PC-9 (cell line): ENCODE results near the gene CREB1. TPM values are rescaled to one million over a fixed set of nuclear protein-coding genes. Genes with fewer than 3 reads are reported as not detected.
A peak's percentile ranks its signal among the peaks of the same experiment; 100 is the strongest.

Experiments
- BruUV-seq: library from RNA; stranded (reverse); fragments of 400-500 nt; replicated peaks from 2 replicates; lab custom pipeline; 2021; lab: Mats Ljungman, UMichigan
- CTCF ChIA-PET: fragments of 300-600 bp; sonication (Branson Sonifier 250); formaldehyde crosslinking; loops from one replicate; lab custom pipeline; 2022; ENCODE audit warnings: antibody characterized with exemption; lab: Charles Lee
- POLR2A ChIA-PET: fragments of 300-600 bp; sonication (Branson Sonifier 250); formaldehyde crosslinking; loops from one replicate; lab custom pipeline; 2022; ENCODE audit warnings: antibody characterized with exemption; ENCODE audit not compliant: unreplicated experiment; lab: Charles Lee
- DNase-seq, 2 experiments: peaks; one replicate each; pipeline versions ENCODE4 v3.0.0 to v3.0.0-alpha.2; 2015 to 2022; ENCODE audit warnings: mixed read lengths in 1 of 2
- H2AFZ ChIP-seq: fragments of 200-600 bp; sonication (generic); 2 replicates; pipeline ENCODE4 v1.8.1; 2017; ENCODE audit warnings: antibody characterized with exemption
- H3F3A ChIP-seq: fragments of 200-600 bp; sonication (generic); 2 replicates; pipeline ENCODE4 v1.8.1; 2017; ENCODE audit warnings: antibody characterized with exemption, mild to moderate bottlenecking, low read depth; ENCODE audit not compliant: insufficient read depth
- H3K27ac ChIP-seq: fragments of 200-600 bp; sonication (generic); 2 replicates; pipeline ENCODE4 v1.6.1; 2016; ENCODE audit warnings: mixed run types
- H3K27me3 ChIP-seq: fragments of 200-600 bp; sonication (generic); 2 replicates; pipeline ENCODE4 v1.6.1; 2016; ENCODE audit warnings: low read depth, mixed run types; ENCODE audit not compliant: insufficient read depth
- H3K36me3 ChIP-seq: fragments of 200-600 bp; sonication (generic); 2 replicates; pipeline ENCODE4 v1.6.1; 2016; ENCODE audit warnings: low read depth, mixed run types
- H3K4me1 ChIP-seq: fragments of 200-600 bp; sonication (generic); replicated peaks from 2 replicates; pipeline ENCODE4 v1.6.1; 2016; ENCODE audit warnings: mixed run types; ENCODE audit not compliant: insufficient read depth
- H3K4me2 ChIP-seq: fragments of 200-600 bp; sonication (generic); 2 replicates; pipeline ENCODE4 v1.6.1; 2017; ENCODE audit warnings: mixed run types
- H3K4me3 ChIP-seq: fragments of 200-600 bp; sonication (generic); 2 replicates; pipeline ENCODE4 v1.6.1; 2016; ENCODE audit warnings: mixed run types
- H3K79me2 ChIP-seq: fragments of 200-600 bp; sonication (generic); 2 replicates; pipeline ENCODE4 v1.6.1; 2017; ENCODE audit warnings: low read depth, mixed run types
- H3K9me2 ChIP-seq: fragments of 200-600 bp; sonication (generic); 2 replicates; pipeline ENCODE4 v1.8.1; 2017; ENCODE audit warnings: mild to moderate bottlenecking; ENCODE audit not compliant: insufficient read depth
- H3K9me3 ChIP-seq: fragments of 200-600 bp; sonication (generic); 2 replicates; pipeline ENCODE4 v1.8.1; 2016; ENCODE audit warnings: low read depth; ENCODE audit not compliant: insufficient read depth
- H4K20me1 ChIP-seq: fragments of 200-600 bp; sonication (generic); 2 replicates; pipeline ENCODE4 v1.8.1; 2017; ENCODE audit not compliant: insufficient read depth
- CTCF ChIP-seq: fragments of 200-600 bp; sonication (generic); conservative IDR thresholded peaks from 2 replicates; pipeline ENCODE4 v1.6.1; 2017; ENCODE audit warnings: mixed run types, antibody characterized with exemption, mild to moderate bottlenecking, moderate library complexity
- EZH2 ChIP-seq: fragments of 200-600 bp; sonication (generic); IDR thresholded peaks from 2 replicates; pipeline ENCODE4 v1.8.0; 2017; ENCODE audit warnings: antibody characterized with exemption, low read depth
- intact Hi-C: fragments of 100-400 bp; cut with micrococcal nuclease; formaldehyde crosslinking; loops from one replicate; pipeline ENCODE4 v1.10.0; 2022; ENCODE audit not compliant: unreplicated experiment
- total RNA-seq: library from RNA; stranded (reverse); gene quantifications from 2 replicates; pipeline ENCODE4 v1.2.3, GENCODE V29; 2021

Gene CREB1
- total RNA-seq, 1 experiment from 2014 or later, result 42.2 TPM

- peaks cover 23% of the 10 kb centered on the region for H3F3A ChIP-seq
- peak; percentile 15 to 84 for DNase-seq
- H3K4me1 ChIP-seq, result peaks cover 34% of the 10 kb centered on the region
- no peaks in the 10 kb centered on the region for H3K9me2 ChIP-seq
- H4K20me1 ChIP-seq, result no peaks in the 10 kb centered on the region
- ChIA-PET POLR2A (interaction anchor here (0.6 to 1.1 kb wide), 2 partner anchors 16 to 254 kb away, joined by 4 to 5 read pairs; partner anchors contain the start of gene CREB1), CTCF (no interaction called here)
- H3K4me2 ChIP-seq, result peak overlapping the region; percentile 68
- H3K79me2 ChIP-seq, result no peaks in the 10 kb centered on the region
- BruUV-seq, result TSS peak; percentile 75
- TF ChIP-seq EZH2 (no peak), CTCF (no peak)
- no peaks in the 10 kb centered on the region for H3K36me3 ChIP-seq
- intact Hi-C loops, result loop anchor here (1.0 to 2.0 kb wide), 2 partner anchors 8 to 15 kb away; partner anchors contain the start of gene CREB1
- H3K27ac ChIP-seq, result peak overlapping the region; percentile 77
- no peaks in the 10 kb centered on the region for H3K9me3 ChIP-seq
- no peak overlapping the region for H2AFZ ChIP-seq
- H3K4me3 ChIP-seq, result no peak overlapping the region
- no peaks in the 10 kb centered on the region for H3K27me3 ChIP-seq
Measured at GRCh38 chr2:207513551-207514257, 16.1 kb upstream of the CREB1 start.

- BruUV-seq, result TSS peak; percentile 98
- TF ChIP-seq CTCF, result no peak
- no peak for TF ChIP-seq EZH2
- POLR2A ChIA-PET, result interaction anchor here (0.6 kb wide), 1 partner anchor 254 kb away, joined by 5 read pairs; no protein-coding TSS in a partner anchor
Measured at GRCh38 chr2:207514451-207514850, 15.3 kb upstream of the CREB1 start.

GRCh38 chr2:207515671-207516070, 14.1 kb upstream of the CREB1 start:
- Histone ChIP-seq H3K27ac (no peak overlapping the region), H3K79me2 (no peaks in the 10 kb centered on the region), H4K20me1 (no peaks in the 10 kb centered on the region), H3K4me3 (no peak overlapping the region), H3K9me3 (no peaks in the 10 kb centered on the region), H3K4me1 (peaks cover 34% of the 10 kb centered on the region), H3F3A (peaks cover 23% of the 10 kb centered on the region), H3K27me3 (no peaks in the 10 kb centered on the region), H3K9me2 (no peaks in the 10 kb centered on the region), H3K4me2 (no peak overlapping the region), H2AFZ (no peak overlapping the region), H3K36me3 (no peaks in the 10 kb centered on the region)
- ChIA-PET CTCF (no interaction called here), POLR2A (no interaction called here)
- TF ChIP-seq CTCF (no peak), EZH2 (no peak)
- BruUV-seq, result no TSS peak
- DNase-seq, result no peak
- intact Hi-C loops, result no loop called here

More at GRCh38 chr2:207514451-207514850, 15.3 kb upstream of the CREB1 start:
- Histone ChIP-seq H3K27me3 (no peaks in the 10 kb centered on the region), H4K20me1 (no peaks in the 10 kb centered on the region), H3K36me3 (no peaks in the 10 kb centered on the region), H2AFZ (no peak overlapping the region), H3K4me1 (peaks cover 34% of the 10 kb centered on the region), H3K27ac (peak overlapping the region; percentile 77), H3K4me2 (peak overlapping the region; percentile 68), H3K9me3 (no peaks in the 10 kb centered on the region), H3K79me2 (no peaks in the 10 kb centered on the region), H3K9me2 (no peaks in the 10 kb centered on the region), H3F3A (peaks cover 23% of the 10 kb centered on the region), H3K4me3 (no peak overlapping the region)
- intact Hi-C loops, result no loop called here
- CTCF ChIA-PET, result no interaction called here
- no peak for DNase-seq
